ENCODE results near the gene AKAP6. TPM values are rescaled to one million over a fixed set of nuclear protein-coding genes. Genes with fewer than 3 reads are reported as not detected.

The AKAP6 gene
- total and polyA plus RNA-seq, 12 donors = 0.71 to 24.7 (median 8.1) TPM

DNA sequence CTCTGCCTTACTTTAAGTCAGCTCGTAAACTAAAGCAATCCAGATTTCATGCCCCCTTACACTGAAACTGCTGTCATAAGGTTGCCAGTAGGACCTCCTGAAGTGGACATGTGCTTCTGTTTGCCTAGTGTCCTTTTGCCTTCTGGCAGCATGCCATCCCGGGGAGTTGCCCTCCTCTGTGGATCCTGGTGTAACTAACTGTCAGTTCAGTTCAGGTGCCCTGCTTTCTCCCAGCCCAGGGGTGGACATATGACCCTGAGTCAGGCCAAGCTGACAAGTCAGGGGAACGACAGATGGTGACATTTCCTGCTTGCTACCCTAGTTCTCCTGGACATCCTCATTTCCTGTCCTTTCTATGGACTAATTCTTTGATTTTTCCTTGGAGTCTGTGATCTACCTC is 25.6 kb downstream of the AKAP6 start:
- intact Hi-C loops (cut with DNase I) = no loop called here
- WGBS, 4 donors = 69 to 82% (median 73%) methylated on average over 3 of the region's 3 CpGs
- no peaks in the 10 kb centered on the region for H3K27me3 ChIP-seq

DNA sequence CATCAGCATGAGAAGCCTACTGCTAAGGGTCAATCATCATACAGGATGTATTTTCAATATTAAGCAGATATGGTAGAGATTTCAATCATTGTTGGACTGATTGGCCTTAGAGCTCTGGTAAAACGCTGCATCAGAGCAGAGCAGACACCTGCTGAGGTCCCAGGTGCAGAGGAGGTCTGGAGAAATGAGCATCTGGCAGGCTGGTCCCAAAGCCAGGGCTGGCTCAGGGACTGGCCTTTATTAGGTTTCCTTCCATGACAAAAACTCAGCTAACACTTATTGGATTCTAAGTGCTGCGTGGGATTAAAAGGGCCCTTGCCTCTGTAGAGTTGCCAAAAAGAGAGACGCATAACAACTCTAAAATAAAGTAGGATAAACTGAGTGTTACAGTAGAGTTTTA is 29.7 kb downstream of the AKAP6 start:
- DNase-seq = no peak
- no peaks in the 10 kb centered on the region for H3K27me3 ChIP-seq
- intact Hi-C loops (cut with DNase I) = no loop called here
- WGBS, 4 donors = 76 to 88% (median 81%) methylated on average over 3 of the region's 3 CpGs
- no peak overlapping the region for H3K4me3 ChIP-seq
- H3K27ac ChIP-seq = no peak overlapping the region
- no peaks in the 10 kb centered on the region for H3K4me1 ChIP-seq (replicated peaks in 1 of 2)
- TF ChIP-seq CTCF (IDR thresholded peaks at IDR 0.05) (no peak), POLR2A (IDR thresholded peaks at IDR 0.05) (no peak)
- H3K36me3 ChIP-seq (replicated peaks in 1 of 2) = no peaks in the 10 kb centered on the region
- H3K9me3 ChIP-seq (replicated peaks in 1 of 3) = no peaks in the 10 kb centered on the region

More for the DNA sequence above, 25.6 kb downstream of the AKAP6 start:
- no peak for TF ChIP-seq CTCF (IDR thresholded peaks at IDR 0.05)
- TF ChIP-seq POLR2A (IDR thresholded peaks at IDR 0.05) = no peak
- no peak overlapping the region for H3K4me3 ChIP-seq
- H3K4me1 ChIP-seq (replicated peaks in 1 of 2) = no peaks in the 10 kb centered on the region
- DNase-seq = no peak
- H3K36me3 ChIP-seq (replicated peaks in 1 of 2) = no peaks in the 10 kb centered on the region
- H3K9me3 ChIP-seq (replicated peaks in 1 of 3) = no peaks in the 10 kb centered on the region
- no peak overlapping the region for H3K27ac ChIP-seq

DNA sequence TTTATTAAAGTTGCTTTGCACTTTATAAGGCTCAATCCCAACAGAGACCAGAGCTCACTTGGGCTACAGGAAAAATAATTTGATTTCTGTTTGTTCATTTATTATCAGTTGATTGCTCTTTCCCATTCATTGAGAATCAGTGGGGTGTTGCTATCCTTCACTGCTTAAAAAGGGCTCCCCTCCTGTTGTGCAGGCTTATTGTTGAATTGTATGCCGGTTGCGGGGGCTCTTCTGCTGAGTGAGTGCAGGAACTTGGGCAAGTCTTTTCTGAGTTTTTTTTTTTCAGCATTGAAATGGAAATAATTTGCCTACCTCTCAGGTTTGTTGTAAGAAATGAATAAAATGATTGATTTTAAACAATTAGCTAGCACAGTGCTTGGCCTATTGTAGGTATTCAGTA is 32.6 kb downstream of the AKAP6 start:
- intact Hi-C loops (cut with DNase I) = no loop called here
- peaks cover 0 to 6% of the 10 kb centered on the region in 2 donors for H3K4me1 ChIP-seq (replicated peaks in 1 of 2)
- no peak overlapping the region for H3K4me3 ChIP-seq
- 92 to 99% (median 98%) methylated on average over 2 of the region's 2 CpGs for WGBS, 4 donors
- no peaks in the 10 kb centered on the region for H3K36me3 ChIP-seq (replicated peaks in 1 of 2)
- H3K27ac ChIP-seq = no peak overlapping the region
- no peaks in the 10 kb centered on the region for H3K9me3 ChIP-seq (replicated peaks in 1 of 3)
- no peaks in the 10 kb centered on the region for H3K27me3 ChIP-seq
- TF ChIP-seq CTCF (IDR thresholded peaks at IDR 0.05) = no peak
- TF ChIP-seq POLR2A (IDR thresholded peaks at IDR 0.05) = no peak
- no peak for DNase-seq

- H3K4me3 ChIP-seq = no peak overlapping the region
- TF ChIP-seq CTCF (IDR thresholded peaks at IDR 0.05) (no peak), POLR2A (IDR thresholded peaks at IDR 0.05) (no peak)
- H3K36me3 ChIP-seq (replicated peaks in 1 of 2) = no peaks in the 10 kb centered on the region
- no peaks in the 10 kb centered on the region for H3K9me3 ChIP-seq (replicated peaks in 1 of 3)
- no peak for DNase-seq
- no peak overlapping the region for H3K27ac ChIP-seq
- H3K4me1 ChIP-seq (replicated peaks in 1 of 2) = peaks cover 0 to 6% of the 10 kb centered on the region in 2 donors
- intact Hi-C loops (cut with DNase I) = no loop called here
- no peaks in the 10 kb centered on the region for H3K27me3 ChIP-seq
- WGBS, 4 donors = 93 to 96% (median 95%) methylated on average over 4 of the region's 4 CpGs
Measured at GRCh38 chr14:32363761-32364160, 34.7 kb downstream of the AKAP6 start.

Data from adrenal gland (tissue), 12 donors.